HEK293 (cell line): ENCODE data around the gene SH3RF3.

Experiments
- CTCF ChIA-PET: fragments of 350-600 bp; formaldehyde crosslinking; extraction: SDS; loops from one replicate; lab custom pipeline; 2021; ENCODE audit warnings: antibody characterized with exemption; lab: Yijun Ruan, JAX
- POLR2A ChIA-PET: fragments of 300-600 bp; formaldehyde crosslinking; extraction: SDS; loops from one replicate; lab custom pipeline; 2020; ENCODE audit warnings: antibody characterized with exemption, inconsistent platforms; lab: Yijun Ruan, JAX
- H3K27ac ChIP-seq: fragments of 200-500 bp; sonication (Bioruptor generic); 2 replicates; pipeline ENCODE4 v1.5.1; 2014; ENCODE audit warnings: low read depth, low read length, control low read depth, inconsistent platforms; ENCODE audit errors: extremely low read depth
- H3K36me3 ChIP-seq, 2 experiments: fragments of 200-500 bp in 1 of 2; sonication (Bioruptor generic) in 1 of 2; 1 replicate in 1 of 2; 2 replicates in 1 of 2; pipeline ENCODE4 v1.5.1; 2014 to 2017; ENCODE audit warnings: inconsistent platforms in 2 of 2, low read length in 2 of 2; ENCODE audit not compliant: control insufficient read depth in 2 of 2, insufficient read depth in 1 of 2
- H3K4me1 ChIP-seq: fragments of 200-500 bp; sonication (Bioruptor generic); 2 replicates; pipeline ENCODE4 v1.5.1; 2014; ENCODE audit warnings: mild to moderate bottlenecking, low read length, inconsistent platforms; ENCODE audit not compliant: control insufficient read depth, insufficient read depth
- H3K4me3 ChIP-seq: 2 replicates; pipeline ENCODE4 v1.5.1; 2011; ENCODE audit warnings: low read depth, mild to moderate bottlenecking, control low read depth, low read length, moderate library complexity
- H3K9me3 ChIP-seq: fragments of 200-500 bp; sonication (Bioruptor generic); 2 replicates; pipeline ENCODE4 v1.5.1; 2014; ENCODE audit warnings: low read depth, low read length, inconsistent platforms; ENCODE audit not compliant: control insufficient read depth, insufficient read depth
- EGR2 ChIP-seq: fragments of 450-650 bp; formaldehyde crosslinking; IDR thresholded peaks from 2 replicates; pipeline ENCODE4 v1.5.1; 2016; ENCODE audit warnings: low read depth, missing biosample characterization, missing genetic modification characterization
- GLIS1 ChIP-seq: fragments of 450-650 bp; formaldehyde crosslinking; IDR thresholded peaks from 2 replicates; pipeline ENCODE4 v1.5.1; 2016; ENCODE audit warnings: missing biosample characterization, missing genetic modification characterization
- IKZF3 ChIP-seq: fragments of 450-650 bp; IDR thresholded peaks from 2 replicates; pipeline ENCODE4 v1.5.0; 2018; ENCODE audit warnings: missing biosample characterization, mild to moderate bottlenecking, missing genetic modification characterization, moderate library complexity
- INSM2 ChIP-seq: fragments of 450-650 bp; formaldehyde crosslinking; IDR thresholded peaks from 2 replicates; pipeline ENCODE4 v1.5.1; 2016; ENCODE audit warnings: missing biosample characterization, missing genetic modification characterization
- OSR2 ChIP-seq: fragments of 450-650 bp; formaldehyde crosslinking; IDR thresholded peaks from 2 replicates; pipeline ENCODE4 v1.5.1; 2016; ENCODE audit warnings: missing biosample characterization, missing genetic modification characterization
- PRDM1 ChIP-seq: fragments of 450-650 bp; formaldehyde crosslinking; IDR thresholded peaks from 2 replicates; pipeline ENCODE4; 2016; ENCODE audit warnings: missing biosample characterization, missing genetic modification characterization
- SCRT2 ChIP-seq: fragments of 450-650 bp; formaldehyde crosslinking; IDR thresholded peaks from 2 replicates; pipeline ENCODE4 v1.5.1; 2016; ENCODE audit warnings: missing biosample characterization, missing genetic modification characterization
- SP7 ChIP-seq: fragments of 450-650 bp; formaldehyde crosslinking; IDR thresholded peaks from 2 replicates; pipeline ENCODE4 v1.5.1; 2016; ENCODE audit warnings: missing biosample characterization, missing genetic modification characterization
- ZBTB17 ChIP-seq: fragments of 450-650 bp; formaldehyde crosslinking; IDR thresholded peaks from 2 replicates; pipeline ENCODE4 v1.5.1; 2016; ENCODE audit warnings: missing biosample characterization, missing genetic modification characterization
- ZEB2 ChIP-seq: fragments of 450-650 bp; formaldehyde crosslinking; IDR thresholded peaks from 2 replicates; pipeline ENCODE4 v1.5.1; 2016; ENCODE audit warnings: missing biosample characterization, missing genetic modification characterization
- ZFHX2 ChIP-seq: fragments of 450-650 bp; formaldehyde crosslinking; conservative IDR thresholded peaks from 2 replicates; pipeline ENCODE4 v1.5.1; 2016; ENCODE audit warnings: missing biosample characterization, missing genetic modification characterization
- ZFP37 ChIP-seq: fragments of 450-650 bp; formaldehyde crosslinking; IDR thresholded peaks from 2 replicates; pipeline ENCODE4 v1.5.1; 2016; ENCODE audit warnings: missing biosample characterization, missing genetic modification characterization
- ZFP69B ChIP-seq: fragments of 450-650 bp; formaldehyde crosslinking; IDR thresholded peaks from 2 replicates; pipeline ENCODE4 v1.5.1; 2016; ENCODE audit warnings: missing biosample characterization, missing genetic modification characterization
- ZIC2 ChIP-seq: fragments of 450-650 bp; formaldehyde crosslinking; IDR thresholded peaks from 2 replicates; pipeline ENCODE4 v1.5.1; 2016; ENCODE audit warnings: missing biosample characterization, missing genetic modification characterization
- ZNF157 ChIP-seq: fragments of 450-650 bp; formaldehyde crosslinking; IDR thresholded peaks from 2 replicates; pipeline ENCODE4 v1.5.1; 2016; ENCODE audit warnings: missing biosample characterization, missing genetic modification characterization
- ZNF169 ChIP-seq: fragments of 450-650 bp; formaldehyde crosslinking; IDR thresholded peaks from 2 replicates; pipeline ENCODE4 v1.5.1; 2016; ENCODE audit warnings: missing biosample characterization, missing genetic modification characterization
- ZNF335 ChIP-seq: fragments of 450-650 bp; formaldehyde crosslinking; conservative IDR thresholded peaks from 2 replicates; pipeline ENCODE4 v1.5.1; 2016; ENCODE audit warnings: missing biosample characterization, missing genetic modification characterization
- ZNF341 ChIP-seq: fragments of 450-650 bp; formaldehyde crosslinking; IDR thresholded peaks from 2 replicates; pipeline ENCODE4; 2016; ENCODE audit warnings: low read depth, missing biosample characterization, missing genetic modification characterization
- ZNF354C ChIP-seq: fragments of 450-650 bp; formaldehyde crosslinking; IDR thresholded peaks from 2 replicates; pipeline ENCODE4 v1.5.1; 2016; ENCODE audit warnings: missing biosample characterization, missing genetic modification characterization, low read depth, borderline replicate concordance
- ZNF366 ChIP-seq: fragments of 450-650 bp; formaldehyde crosslinking; conservative IDR thresholded peaks from 2 replicates; pipeline ENCODE4 v1.5.1; 2016; ENCODE audit warnings: missing biosample characterization, missing genetic modification characterization
- ZNF391 ChIP-seq: fragments of 450-650 bp; formaldehyde crosslinking; IDR thresholded peaks from 2 replicates; pipeline ENCODE4 v1.5.1; 2016; ENCODE audit warnings: low read depth, missing biosample characterization, missing genetic modification characterization, borderline replicate concordance
- ZNF394 ChIP-seq: fragments of 450-650 bp; formaldehyde crosslinking; IDR thresholded peaks from 2 replicates; pipeline ENCODE4 v1.5.1; 2016; ENCODE audit warnings: missing biosample characterization, missing genetic modification characterization, mild to moderate bottlenecking, moderate library complexity, borderline replicate concordance
- ZNF600 ChIP-seq: fragments of 450-650 bp; formaldehyde crosslinking; IDR thresholded peaks from 2 replicates; pipeline ENCODE4 v1.5.1; 2016; ENCODE audit warnings: missing biosample characterization, missing genetic modification characterization
- ZNF624 ChIP-seq: fragments of 450-650 bp; formaldehyde crosslinking; IDR thresholded peaks from 2 replicates; pipeline ENCODE4 v1.5.1; 2017; ENCODE audit warnings: missing biosample characterization, missing genetic modification characterization
- ZNF660 ChIP-seq: fragments of 450-650 bp; IDR thresholded peaks from 2 replicates; pipeline ENCODE4 v1.5.1; 2018; ENCODE audit warnings: missing biosample characterization, mild to moderate bottlenecking, missing genetic modification characterization
- ZNF768 ChIP-seq: fragments of 450-650 bp; formaldehyde crosslinking; IDR thresholded peaks from 2 replicates; pipeline ENCODE4 v1.5.1; 2018; ENCODE audit warnings: missing biosample characterization, mild to moderate bottlenecking, missing genetic modification characterization
- ZNF792 ChIP-seq: fragments of 450-650 bp; formaldehyde crosslinking; IDR thresholded peaks from 2 replicates; pipeline ENCODE4 v1.5.1; 2016; ENCODE audit warnings: missing biosample characterization, missing genetic modification characterization
- ZSCAN4 ChIP-seq: fragments of 450-650 bp; formaldehyde crosslinking; IDR thresholded peaks from 2 replicates; pipeline ENCODE4 v1.5.1; 2017; ENCODE audit warnings: missing biosample characterization, missing genetic modification characterization

Gene SH3RF3

GRCh38 chr2:109331896-109332848 lies 203.2 kb downstream of the SH3RF3 start:
- POLR2A ChIA-PET: interaction anchor here (0.7 kb wide), 1 partner anchor 33 kb away, joined by 3 read pairs; no protein-coding TSS in a partner anchor
- H3K27ac ChIP-seq: no peak overlapping the region
- H3K4me3 ChIP-seq: no peak overlapping the region; the same call in 1 of the 2 replicates
- CTCF ChIA-PET: interaction anchor here (0.8 to 1.7 kb wide), 2 partner anchors 28 to 91 kb away, joined by 3 to 4 read pairs; no protein-coding TSS in a partner anchor
- H3K9me3 ChIP-seq: no peaks in the 10 kb centered on the region; the same call in 1 of the 2 replicates
- H3K36me3 ChIP-seq: no peaks in the 10 kb centered on the region
- TF ChIP-seq SCRT2: 0 out of 2 replicates have a peak, but pooled peaks have one; percentile 9
- TF ChIP-seq ZNF366 (tag by site-specific recombination): peak; percentile 58
- TF ChIP-seq OSR2 (tag by site-specific recombination): peak; percentile 28; the same call in 1 of the 2 replicates
- TF ChIP-seq ZBTB17 (tag by site-specific recombination): peak; percentile 64
- peak; percentile 91 for TF ChIP-seq ZNF600 (tag by site-specific recombination)
- TF ChIP-seq ZNF768 (tag by site-specific recombination): no peak
- no peak for TF ChIP-seq ZNF354C
- TF ChIP-seq ZFP37: peak; percentile 22; the same call in 1 of the 2 replicates
- 0 out of 2 replicates have a peak, but pooled peaks have one; percentile 55 for TF ChIP-seq IKZF3 (tag by site-specific recombination)
- TF ChIP-seq ZNF341: peak; percentile 48; the same call in 1 of the 2 replicates
- no peak for TF ChIP-seq ZNF169 (tag by site-specific recombination)
- peak; percentile 65 for TF ChIP-seq ZNF660 (tag by site-specific recombination)
- TF ChIP-seq GLIS1 (tag by site-specific recombination): peak; percentile 34; the same call in 1 of the 2 replicates
- no peak for TF ChIP-seq ZNF157 (tag by site-specific recombination)
- TF ChIP-seq EGR2 (tag by site-specific recombination): peak; percentile 90
- TF ChIP-seq ZNF335 (tag by site-specific recombination): no peak
- TF ChIP-seq INSM2 (tag by site-specific recombination): no peak
- TF ChIP-seq ZFHX2 (tag by site-specific recombination): peak; percentile 94
- 0 out of 2 replicates have a peak, but pooled peaks have one; percentile 36 for TF ChIP-seq ZEB2
- TF ChIP-seq ZNF391 (tag by site-specific recombination): no peak
- TF ChIP-seq ZSCAN4 (tag by site-specific recombination): no peak
- no peak for TF ChIP-seq ZNF394 (tag by site-specific recombination)
- no peak for TF ChIP-seq ZNF792 (tag by site-specific recombination)
- TF ChIP-seq PRDM1: no peak
- peak; percentile 68 for TF ChIP-seq ZIC2 (tag by site-specific recombination)
- TF ChIP-seq ZNF624 (tag by site-specific recombination): no peak
- no peak for TF ChIP-seq ZFP69B (tag by site-specific recombination)
- peak; percentile 60; the same call in 1 of the 2 replicates for TF ChIP-seq SP7 (tag by site-specific recombination)
- H3K4me1 ChIP-seq: peaks cover 16% of the 10 kb centered on the region
